Left colon (tissue), 2 donors: ENCODE data around the gene RIPPLY1. TPM values are rescaled to one million over a fixed set of nuclear protein-coding genes. Genes with fewer than 3 reads are reported as not detected.

Source experiments
- ATAC-seq: fragments of 200-7000 bp; cut with Tn5 transposase; one replicate; pipeline ENCODE4 v1.9.1; 2020; ENCODE audit warnings: mild to moderate bottlenecking, moderate library complexity
- DNase-seq, 2 donors: peaks; one replicate each; pipeline ENCODE4 v3.0.0-alpha.2; 2020
- intact Hi-C, 2 donors: fragments of 100-400 bp; cut with DNase I in 1 of 2; cut with micrococcal nuclease in 1 of 2; formaldehyde crosslinking; loops; one replicate each; pipeline versions ENCODE4 v1.11.2 to v1.14.0; 2022; cut with DNase I, micrococcal nuclease
- long read RNA-seq: library from polyadenylated mRNA; unstranded; transcript quantifications from one replicate; pipeline ENCODE4 v2.0.0, GENCODE V29; 2021
- total RNA-seq, 2 donors: library from RNA; stranded (reverse); fragmentation: NEBNext Ultra II Directional; extraction: Animal tissue kit (Norgen Biotek cat#: 25700); gene quantifications; one replicate each; pipeline ENCODE4 v1.2.1, GENCODE V29; 2021
- donor health status: DM: no; HTN: no; CAD: no.
- donor health status: DM: yes; HTN: yes; CAD: no.

The RIPPLY1 gene, protein sequence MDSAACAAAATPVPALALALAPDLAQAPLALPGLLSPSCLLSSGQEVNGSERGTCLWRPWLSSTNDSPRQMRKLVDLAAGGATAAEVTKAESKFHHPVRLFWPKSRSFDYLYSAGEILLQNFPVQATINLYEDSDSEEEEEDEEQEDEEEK
- not detected for total RNA-seq
- long read RNA-seq: 0 reads

DNA sequence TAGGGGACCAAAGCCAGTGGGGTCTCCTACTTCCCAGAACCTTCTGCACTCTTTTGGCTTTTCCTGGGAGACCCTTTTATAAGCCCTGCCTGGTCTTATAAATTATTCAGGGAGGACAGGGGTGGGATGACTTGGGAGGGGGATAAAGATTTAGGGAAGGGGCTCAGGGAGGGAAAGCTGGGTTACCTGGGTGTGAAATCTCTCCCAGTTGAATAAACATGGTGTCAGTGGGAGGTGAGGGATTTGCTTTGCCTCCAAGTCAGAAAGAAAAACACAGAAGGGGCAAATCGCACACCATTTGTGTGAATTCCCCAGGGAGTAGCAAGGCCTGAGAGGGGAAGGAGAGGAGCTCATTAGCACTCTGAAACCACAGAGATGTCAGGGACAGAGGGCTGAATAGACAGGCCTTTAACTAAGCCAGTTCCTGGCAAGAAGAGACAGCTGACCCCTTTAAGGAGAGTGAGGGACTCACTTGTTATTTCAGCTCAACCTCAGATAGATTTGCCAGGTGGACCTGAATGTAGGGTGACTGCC, at the start of gene RIPPLY1:
RIPPLY1 (minus strand) TSS at position 51 of the 534 bp plus-strand sequence. CDS start 54 bp downstream, outside the sequence.
- DNase-seq (no peak), ATAC-seq (no peak)
- intact Hi-C loops: no loop called here

DNA sequence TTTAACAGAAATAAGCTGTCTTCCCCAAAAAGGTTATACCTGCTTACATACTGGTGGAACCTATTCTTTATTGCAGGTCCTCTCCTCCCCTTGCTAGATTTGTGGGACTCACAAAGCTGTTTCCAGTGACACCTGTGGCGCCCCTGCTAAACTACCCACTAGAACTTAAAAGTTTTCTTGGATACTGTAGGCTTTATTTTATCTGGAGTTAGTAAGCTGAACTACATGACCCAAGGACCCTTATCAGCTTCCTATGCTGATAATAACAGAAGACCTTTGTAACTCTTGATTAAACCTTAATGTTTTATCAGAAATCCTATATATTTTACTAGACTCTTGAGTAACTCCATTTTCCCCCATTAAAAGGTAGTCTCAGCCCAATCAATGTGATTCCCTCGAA, 49.4 kb upstream of the RIPPLY1 start:
- intact Hi-C loops: loop anchor here in 1 of 2 donors (5.0 kb wide), 1 partner anchor 60 kb away; no protein-coding TSS in a partner anchor
- DNase-seq (no peak), ATAC-seq (no peak)

DNA sequence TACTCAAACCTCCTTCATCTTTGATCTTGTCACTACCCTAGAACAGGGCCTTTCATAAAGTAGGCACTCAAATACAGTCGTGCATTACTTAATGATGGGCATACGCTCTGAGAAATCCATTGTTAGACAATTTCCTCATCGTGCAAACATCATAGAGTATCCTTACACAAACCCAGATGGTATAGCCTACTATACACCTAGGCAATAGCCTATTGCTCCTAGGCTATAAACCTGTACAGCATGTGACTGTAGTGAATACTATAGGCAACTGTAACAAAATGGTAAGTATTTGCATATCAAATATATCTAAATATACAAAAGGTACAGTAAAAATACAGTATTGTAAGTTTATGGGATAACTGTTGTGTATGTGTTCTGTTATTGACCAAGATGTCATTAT, 48.9 kb upstream of the RIPPLY1 start:
- intact Hi-C loops: loop anchor here in 1 of 2 donors (5.0 kb wide), 1 partner anchor 60 kb away; no protein-coding TSS in a partner anchor
- no peak for DNase-seq
- ATAC-seq: peak; percentile 89

DNA sequence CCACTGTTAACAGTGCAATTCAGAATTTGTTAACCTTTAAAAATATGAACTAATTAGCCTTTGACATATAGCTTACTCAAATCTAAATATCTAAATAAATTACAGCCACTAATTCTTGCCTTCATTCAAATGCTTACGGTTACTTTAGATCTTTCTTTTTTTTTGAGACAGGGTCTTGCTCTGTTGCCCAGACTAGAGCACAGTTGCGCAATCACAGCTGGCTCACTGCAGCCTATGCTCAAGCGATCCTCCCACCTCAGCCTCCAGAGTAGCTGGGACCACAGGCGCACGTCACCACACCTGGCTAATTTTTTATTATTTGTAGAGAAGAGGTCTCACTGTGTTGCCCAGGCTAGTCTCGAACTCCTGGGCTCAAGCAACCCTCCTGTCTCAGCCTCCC, 48.1 kb upstream of the RIPPLY1 start:
- ATAC-seq: no peak
- no peak for DNase-seq
- intact Hi-C loops: loop anchor here in 1 of 2 donors (5.0 kb wide), 1 partner anchor 59 kb away; no protein-coding TSS in a partner anchor

DNA sequence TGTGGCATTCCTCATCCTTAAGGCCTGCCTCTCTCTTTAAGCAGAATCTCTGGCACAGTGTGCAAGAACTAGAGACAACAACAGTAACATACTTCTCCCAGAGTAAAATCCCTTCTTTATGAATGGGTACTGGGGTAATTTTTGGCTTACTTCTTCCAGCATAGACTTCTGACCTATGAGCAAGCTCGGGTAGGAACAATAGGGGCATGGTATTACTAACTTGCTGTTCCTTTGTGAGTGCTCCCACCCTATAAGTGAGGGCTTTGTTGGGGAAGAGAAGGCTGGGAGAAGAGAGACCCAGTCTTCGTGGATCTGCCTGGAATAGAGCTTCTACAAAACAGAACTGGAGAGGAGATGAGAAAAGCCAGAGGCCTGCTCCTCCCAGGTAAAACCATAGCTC, 47.2 kb upstream of the RIPPLY1 start:
- ATAC-seq: no peak
- DNase-seq: no peak
- intact Hi-C loops: loop anchor here in 1 of 2 donors (5.0 kb wide), 1 partner anchor 58 kb away; no protein-coding TSS in a partner anchor

DNA sequence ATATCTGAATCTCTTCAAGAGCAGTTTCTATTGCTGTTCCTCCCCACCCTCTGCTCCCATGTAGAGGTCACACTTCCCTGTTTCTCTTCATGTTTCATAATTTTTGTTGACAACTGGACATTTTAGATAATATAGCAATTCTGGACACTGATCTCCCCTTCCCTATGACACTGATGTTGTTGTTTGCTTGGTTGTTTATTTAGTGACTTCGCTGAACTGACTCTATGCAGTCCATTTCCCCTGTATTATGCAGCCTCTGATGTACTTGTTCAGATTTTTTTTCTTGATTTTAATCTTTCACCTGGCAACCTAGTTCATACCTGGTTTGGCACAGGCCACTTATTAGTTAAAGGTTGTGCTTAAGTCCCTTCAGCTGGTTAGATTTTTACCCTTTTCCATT, 46.2 kb upstream of the RIPPLY1 start:
- ATAC-seq (no peak), DNase-seq (no peak)
- intact Hi-C loops: no loop called here

DNA sequence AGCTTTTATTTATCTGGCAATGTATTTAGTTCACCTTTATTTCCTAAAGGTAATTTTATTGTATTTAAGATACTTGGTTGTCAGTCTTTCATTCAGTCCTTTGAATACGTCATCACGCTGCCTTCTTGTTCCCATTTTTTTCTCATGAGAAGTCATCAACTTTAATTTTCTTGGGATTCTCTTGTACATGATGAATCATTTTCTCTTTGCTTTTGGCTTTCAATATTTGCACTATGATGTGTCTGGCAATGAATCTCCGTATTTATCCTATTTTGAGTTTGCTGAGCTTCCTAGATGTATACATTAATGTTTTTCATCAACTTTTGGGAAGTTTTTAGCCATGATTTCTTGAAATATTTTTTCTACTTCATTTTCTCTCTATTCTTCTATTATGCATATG, 45.5 kb upstream of the RIPPLY1 start:
- intact Hi-C loops: no loop called here
- DNase-seq: no peak
- no peak for ATAC-seq

DNA sequence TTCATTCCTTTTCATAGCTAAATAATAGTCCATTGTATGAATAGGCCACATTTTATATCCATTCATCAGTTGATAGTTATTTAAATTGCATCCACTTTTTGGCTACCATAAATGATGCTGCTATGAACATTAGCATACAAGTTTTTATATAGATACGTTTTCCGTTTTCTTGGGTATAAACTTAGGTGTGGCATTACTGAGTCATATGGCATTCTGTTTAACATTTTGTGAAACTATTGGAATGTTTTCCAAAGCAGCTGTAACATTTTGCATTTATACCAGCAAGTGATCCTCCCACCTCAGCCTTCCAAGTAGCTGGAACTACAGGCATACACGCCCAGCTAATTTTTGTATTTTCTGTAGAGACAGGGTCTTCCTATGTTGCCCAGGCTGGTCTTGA, 43.3 kb upstream of the RIPPLY1 start:
- intact Hi-C loops: no loop called here
- DNase-seq: no peak
- no peak for ATAC-seq

DNA sequence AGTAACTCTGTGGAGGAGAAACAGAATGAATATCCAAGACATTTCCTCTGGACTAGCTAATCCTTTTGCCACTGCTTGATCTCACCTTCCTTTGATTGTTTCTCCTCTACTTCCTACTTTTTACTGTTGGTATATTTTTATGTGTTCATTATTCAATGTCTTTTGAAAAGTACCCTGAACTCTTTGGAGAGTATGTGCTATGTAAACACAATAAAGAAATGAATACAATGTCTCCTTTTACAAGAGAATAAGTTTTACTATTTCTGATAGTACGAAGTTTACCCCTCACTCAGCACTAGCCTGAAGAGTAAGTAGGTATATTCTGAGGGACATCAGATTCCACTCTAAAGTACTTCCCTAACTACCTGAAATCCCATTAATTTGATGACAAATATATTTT, 36.9 kb upstream of the RIPPLY1 start:
- intact Hi-C loops: no loop called here
- no peak for DNase-seq
- ATAC-seq: peak; percentile 71

DNA sequence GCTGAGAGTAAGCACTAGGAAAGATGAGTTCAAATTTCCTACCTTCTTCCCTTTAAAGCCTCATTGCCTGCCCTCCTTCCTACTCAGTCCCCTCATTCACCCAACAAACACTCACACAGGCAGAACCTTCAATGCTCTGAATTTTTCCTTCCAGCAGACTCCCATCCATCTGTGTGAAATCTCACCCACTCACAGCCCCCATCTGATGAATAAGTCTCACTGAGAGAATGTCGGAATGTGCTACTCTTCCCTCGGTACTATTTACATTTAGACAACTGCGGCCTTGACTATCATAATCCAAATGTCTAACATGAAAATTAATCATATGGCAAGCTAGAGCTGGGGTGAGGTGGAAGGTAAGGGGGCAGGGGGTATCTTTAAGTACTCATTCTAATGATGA, 36.4 kb upstream of the RIPPLY1 start:
- ATAC-seq (no peak), DNase-seq (no peak)
- intact Hi-C loops: no loop called here

DNA sequence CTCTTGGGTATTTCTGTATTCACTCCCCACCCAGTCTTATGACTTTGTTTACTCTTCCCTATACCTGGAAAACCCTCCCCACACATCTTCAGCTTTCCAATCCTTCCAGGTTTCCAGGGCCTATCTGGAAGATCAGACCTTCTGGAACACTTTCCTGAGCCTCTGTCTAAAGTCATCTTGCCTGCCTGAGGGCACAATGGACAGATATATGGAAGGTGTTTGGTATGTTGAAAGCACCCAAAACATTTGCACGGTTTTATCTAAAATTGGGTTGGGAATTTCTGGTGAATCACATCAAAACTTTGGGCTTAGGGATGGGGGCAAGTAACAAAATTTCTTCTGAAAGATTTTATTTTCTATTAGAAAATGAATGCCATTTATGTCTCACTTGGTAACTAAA, 33.1 kb upstream of the RIPPLY1 start:
- intact Hi-C loops: no loop called here
- DNase-seq (no peak), ATAC-seq (no peak)

DNA sequence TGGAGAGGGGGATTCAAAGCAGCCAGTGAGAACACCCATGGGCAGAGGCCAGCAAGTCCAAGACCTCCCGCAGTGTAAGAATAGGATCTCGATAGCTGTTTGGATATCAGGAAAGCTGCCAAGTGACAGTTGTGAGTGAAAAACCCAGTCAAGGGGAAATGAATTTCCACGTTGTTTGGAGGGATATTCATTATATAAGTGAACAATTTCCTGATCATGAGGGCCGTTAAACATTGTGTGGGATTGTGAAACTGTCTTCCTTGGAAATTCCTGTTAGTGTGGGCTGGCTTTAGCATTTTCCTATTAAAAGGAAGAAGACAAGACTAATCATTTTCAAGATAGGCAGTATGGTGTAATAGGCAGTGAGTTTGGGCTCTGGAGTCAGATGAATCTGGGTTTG, 32.0 kb upstream of the RIPPLY1 start:
- intact Hi-C loops: no loop called here
- DNase-seq: no peak
- ATAC-seq: no peak

DNA sequence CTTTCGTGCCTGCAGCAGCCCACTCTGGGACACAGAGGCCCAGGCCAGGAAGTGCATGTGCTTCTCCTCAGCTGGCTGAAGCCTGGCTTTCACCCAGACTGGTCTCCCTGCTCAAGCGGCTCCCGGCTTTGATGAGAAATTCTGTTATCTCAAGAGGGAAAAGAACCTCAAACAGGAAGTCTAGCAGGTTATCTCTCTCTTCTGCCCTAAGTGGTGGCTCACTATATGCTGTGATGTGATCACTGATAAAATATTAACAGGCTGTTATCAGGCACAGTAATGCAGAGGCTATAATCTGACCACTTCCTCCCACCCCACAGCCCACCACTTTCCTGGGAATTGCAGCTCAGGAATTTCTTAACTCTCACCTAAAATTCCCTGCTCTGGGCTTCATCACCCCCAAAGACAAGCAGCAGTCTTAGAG, 30.4 kb upstream of the RIPPLY1 start:
- ATAC-seq: peak; percentile 64
- DNase-seq: peak in 1 of 2 donors; percentile 20
- intact Hi-C loops: no loop called here

DNA sequence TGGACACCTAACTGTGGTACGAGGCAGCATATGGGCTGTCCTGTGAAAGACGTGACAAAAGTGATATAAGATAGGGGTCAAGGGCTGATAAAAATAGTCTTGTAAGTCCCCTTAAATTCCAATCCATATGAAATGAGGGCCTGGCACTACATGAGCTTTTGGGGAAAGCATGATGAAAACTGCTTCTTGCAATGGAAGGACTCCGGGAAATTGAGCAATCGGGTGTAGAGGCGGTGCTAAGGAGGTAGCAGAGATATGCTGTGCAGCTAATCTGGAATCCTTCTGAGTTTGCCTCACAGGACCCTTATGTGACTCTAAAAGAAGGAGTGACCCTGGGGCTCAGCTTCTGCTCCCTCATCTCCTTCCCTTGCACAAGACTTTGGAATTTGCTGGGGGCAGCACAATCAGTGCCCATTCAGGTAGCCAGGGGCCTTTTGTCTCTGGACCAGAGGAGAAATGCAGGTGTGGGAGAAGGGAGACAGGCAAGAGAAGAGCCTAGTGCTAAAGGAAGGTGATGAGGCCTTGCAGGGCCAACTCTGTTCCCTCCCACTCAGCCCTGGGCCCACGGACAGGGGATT, 29.9 kb upstream of the RIPPLY1 start:
- intact Hi-C loops: no loop called here
- ATAC-seq: peak; percentile 17
- DNase-seq: no peak

DNA sequence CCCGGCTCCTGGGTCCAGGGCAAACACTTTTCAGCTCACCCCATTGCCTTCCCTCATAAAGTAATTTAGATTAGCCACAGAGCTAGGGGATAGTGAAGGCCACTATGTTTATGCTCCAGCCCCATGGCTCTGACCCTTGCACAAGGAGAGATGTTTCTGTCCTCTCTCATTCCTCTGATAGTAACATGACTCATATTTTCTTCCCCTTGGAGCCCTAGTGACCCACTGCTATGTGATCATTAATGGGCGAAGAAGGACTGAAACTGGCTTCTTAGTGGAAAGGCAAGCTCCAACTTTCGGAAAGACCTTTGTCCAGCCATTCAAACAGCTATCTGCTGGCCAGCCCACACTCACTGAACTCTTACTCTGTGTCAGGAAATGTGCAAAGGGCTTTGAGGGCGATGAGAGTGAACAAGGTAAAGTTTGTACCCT, 29.4 kb upstream of the RIPPLY1 start:
- intact Hi-C loops: no loop called here
- ATAC-seq (peak; percentile 67), DNase-seq (no peak)

DNA sequence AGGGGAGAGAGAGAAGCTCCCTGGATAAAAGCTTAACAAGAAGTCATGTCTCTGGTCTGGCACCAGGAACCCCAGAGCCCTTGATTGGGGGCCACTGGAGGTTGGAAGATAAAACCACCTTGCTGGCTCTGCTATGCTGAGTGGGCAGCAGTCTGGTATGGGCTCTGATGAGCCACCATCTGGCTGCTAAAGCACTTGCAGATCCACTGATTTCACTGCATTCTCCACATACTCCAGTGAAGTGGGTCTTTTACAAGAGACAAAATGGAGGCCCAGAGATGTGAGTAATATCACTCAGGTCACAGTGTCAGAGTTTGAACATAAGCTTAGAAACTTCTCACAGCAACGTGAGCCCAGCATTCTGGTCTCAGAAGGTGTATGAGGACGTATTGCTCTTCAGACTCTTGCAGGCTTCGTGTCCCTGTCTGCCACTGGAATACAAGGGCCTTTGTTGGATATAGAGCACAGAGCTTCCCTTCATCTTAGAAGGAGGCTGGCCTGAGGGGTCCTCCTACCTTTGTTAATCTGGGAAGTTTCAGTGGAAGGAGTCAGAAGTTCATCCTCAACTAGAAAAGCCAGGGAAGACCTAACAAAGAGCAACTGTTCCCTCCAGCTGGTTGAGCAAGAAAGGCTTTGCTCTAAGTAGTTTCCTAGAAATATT, 28.8 kb upstream of the RIPPLY1 start:
- no peak for DNase-seq
- intact Hi-C loops: no loop called here
- no peak for ATAC-seq

DNA sequence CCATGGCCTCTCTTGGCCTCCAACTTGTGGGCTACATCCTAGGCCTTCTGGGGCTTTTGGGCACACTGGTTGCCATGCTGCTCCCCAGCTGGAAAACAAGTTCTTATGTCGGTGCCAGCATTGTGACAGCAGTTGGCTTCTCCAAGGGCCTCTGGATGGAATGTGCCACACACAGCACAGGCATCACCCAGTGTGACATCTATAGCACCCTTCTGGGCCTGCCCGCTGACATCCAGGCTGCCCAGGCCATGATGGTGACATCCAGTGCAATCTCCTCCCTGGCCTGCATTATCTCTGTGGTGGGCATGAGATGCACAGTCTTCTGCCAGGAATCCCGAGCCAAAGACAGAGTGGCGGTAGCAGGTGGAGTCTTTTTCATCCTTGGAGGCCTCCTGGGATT, 25.1 kb upstream of the RIPPLY1 start:
- ATAC-seq: no peak
- no peak for DNase-seq
- intact Hi-C loops: no loop called here

DNA sequence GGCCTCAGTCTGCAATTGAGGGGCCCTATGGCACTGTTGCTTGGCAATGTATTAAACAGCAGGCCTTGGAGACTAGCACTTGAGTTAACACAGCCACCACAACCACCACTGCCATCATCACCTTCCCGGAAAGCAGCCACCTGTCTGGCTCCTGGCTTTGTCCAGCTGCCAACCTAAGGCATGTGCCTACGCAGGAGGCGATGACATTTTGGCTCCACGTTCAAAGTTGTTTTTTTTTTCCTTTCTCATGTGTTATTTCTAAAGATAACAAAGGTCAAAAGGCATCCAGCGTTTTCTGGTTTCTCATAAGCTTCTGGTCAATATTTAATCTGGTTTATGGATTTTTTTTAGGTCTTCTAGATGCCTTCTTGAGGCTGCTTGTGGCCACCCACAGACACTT, 24.6 kb upstream of the RIPPLY1 start:
- intact Hi-C loops: no loop called here
- ATAC-seq (peak; percentile 45), DNase-seq (no peak)

DNA sequence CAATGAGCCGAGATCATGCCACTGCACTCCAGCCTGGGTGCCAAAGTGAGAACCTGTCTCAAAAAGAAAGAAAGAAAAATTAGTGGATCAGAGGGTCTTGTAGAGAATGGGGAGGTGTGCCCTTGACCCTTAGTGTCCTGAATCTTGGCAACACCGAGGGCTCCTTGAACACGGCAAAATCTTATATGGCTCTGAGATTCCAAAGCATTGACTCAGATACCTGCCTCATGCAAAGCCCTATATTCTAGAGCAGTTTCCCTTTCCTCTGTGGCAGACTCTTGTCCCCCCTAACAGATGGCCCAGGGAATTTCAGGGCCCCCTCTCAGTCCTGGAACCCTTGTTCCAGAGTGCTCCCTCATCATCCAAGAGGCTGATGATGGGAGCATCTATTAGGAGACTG, 23.9 kb upstream of the RIPPLY1 start:
- no peak for DNase-seq

DNA sequence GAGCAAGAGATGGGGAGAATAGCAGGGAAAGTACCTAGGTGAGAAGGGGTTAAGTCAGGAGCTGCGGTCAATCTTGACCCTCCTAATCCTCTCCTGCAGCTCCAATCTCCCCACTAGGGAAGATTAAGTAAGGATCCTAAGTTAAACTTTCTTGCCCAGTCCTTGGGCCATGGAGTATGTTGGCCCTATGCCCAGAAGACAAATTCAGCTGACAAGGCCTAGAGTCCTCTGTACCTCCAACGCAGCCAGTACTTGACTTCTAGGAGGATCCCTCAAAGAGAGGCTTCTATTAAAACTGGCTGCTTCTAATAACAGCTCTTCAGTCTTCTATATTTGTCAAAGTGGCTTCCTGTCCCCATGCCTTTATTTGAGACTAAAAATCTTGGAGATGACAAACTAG, 18.5 kb upstream of the RIPPLY1 start:
- DNase-seq (no peak), ATAC-seq (no peak)
- intact Hi-C loops: no loop called here

More for the DNA sequence above, 23.9 kb upstream of the RIPPLY1 start:
- intact Hi-C loops: no loop called here
- no peak for ATAC-seq
